HL-60 (cell line): ENCODE measurements around the gene TTC33.
A peak's percentile ranks its signal among the peaks of the same experiment; 100 is the strongest.

Experiments used
- DNase-seq, 2 experiments: peaks; one replicate each; pipeline ENCODE4 v3.0.0-alpha.2; 2010 to 2020; ENCODE audit warnings: low read depth in 1 of 2, low spot score in 1 of 2
- H3K27ac ChIP-seq: fragments of 250-450 bp; sonication (Bioruptor Pico); replicated peaks from 2 replicates; pipeline ENCODE4 v1.5.1; 2020; ENCODE audit warnings: mild to moderate bottlenecking, moderate library complexity
- H3K27me3 ChIP-seq: fragments of 250-450 bp; sonication (Bioruptor Pico); 2 replicates; pipeline ENCODE4 v1.5.1; 2021; ENCODE audit warnings: mild to moderate bottlenecking, moderate library complexity; ENCODE audit not compliant: insufficient read depth, poor library complexity, severe bottlenecking
- H3K4me3 ChIP-seq: replicated peaks from 2 replicates; pipeline ENCODE4 v1.5.1; 2011; ENCODE audit warnings: mild to moderate bottlenecking, control low read depth, low read length; ENCODE audit not compliant: insufficient read depth
- GABPA ChIP-seq: IDR thresholded peaks from 2 replicates; pipeline ENCODE4 v1.6.1; 2012; ENCODE audit warnings: low read depth
- POLR2AphosphoS5 ChIP-seq: IDR thresholded peaks from 2 replicates; pipeline ENCODE4 v1.6.1; 2012; ENCODE audit warnings: low read depth
- SPI1 ChIP-seq: IDR thresholded peaks from 2 replicates; pipeline ENCODE4 v1.6.1; 2012; ENCODE audit warnings: low read depth, mild to moderate bottlenecking, borderline replicate concordance
- TF ChIP-seq, protein P1 (sequence below): IDR thresholded peaks from 2 replicates; pipeline ENCODE4 v1.6.1; 2012; ENCODE audit warnings: low read depth; ENCODE audit not compliant: insufficient replicate concordance
- TF ChIP-seq, protein P2 (sequence below): IDR thresholded peaks from one replicate; pipeline ENCODE4 v1.5.1; 2011; ENCODE audit warnings: low read length, control low read depth, inconsistent platforms; ENCODE audit not compliant: insufficient read depth

Gene TTC33

GRCh38 chr5:40680741-40681362 lies 74.9 kb downstream of the TTC33 start:
- Histone ChIP-seq H3K27ac (peak overlapping the region; percentile 95), H3K27me3 (no peaks in the 10 kb centered on the region), H3K4me3 (peak overlapping the region; percentile 74)
- DNase-seq = peak in 1 of 2 experiments; percentile 50
- TF ChIP-seq, protein P1, sequence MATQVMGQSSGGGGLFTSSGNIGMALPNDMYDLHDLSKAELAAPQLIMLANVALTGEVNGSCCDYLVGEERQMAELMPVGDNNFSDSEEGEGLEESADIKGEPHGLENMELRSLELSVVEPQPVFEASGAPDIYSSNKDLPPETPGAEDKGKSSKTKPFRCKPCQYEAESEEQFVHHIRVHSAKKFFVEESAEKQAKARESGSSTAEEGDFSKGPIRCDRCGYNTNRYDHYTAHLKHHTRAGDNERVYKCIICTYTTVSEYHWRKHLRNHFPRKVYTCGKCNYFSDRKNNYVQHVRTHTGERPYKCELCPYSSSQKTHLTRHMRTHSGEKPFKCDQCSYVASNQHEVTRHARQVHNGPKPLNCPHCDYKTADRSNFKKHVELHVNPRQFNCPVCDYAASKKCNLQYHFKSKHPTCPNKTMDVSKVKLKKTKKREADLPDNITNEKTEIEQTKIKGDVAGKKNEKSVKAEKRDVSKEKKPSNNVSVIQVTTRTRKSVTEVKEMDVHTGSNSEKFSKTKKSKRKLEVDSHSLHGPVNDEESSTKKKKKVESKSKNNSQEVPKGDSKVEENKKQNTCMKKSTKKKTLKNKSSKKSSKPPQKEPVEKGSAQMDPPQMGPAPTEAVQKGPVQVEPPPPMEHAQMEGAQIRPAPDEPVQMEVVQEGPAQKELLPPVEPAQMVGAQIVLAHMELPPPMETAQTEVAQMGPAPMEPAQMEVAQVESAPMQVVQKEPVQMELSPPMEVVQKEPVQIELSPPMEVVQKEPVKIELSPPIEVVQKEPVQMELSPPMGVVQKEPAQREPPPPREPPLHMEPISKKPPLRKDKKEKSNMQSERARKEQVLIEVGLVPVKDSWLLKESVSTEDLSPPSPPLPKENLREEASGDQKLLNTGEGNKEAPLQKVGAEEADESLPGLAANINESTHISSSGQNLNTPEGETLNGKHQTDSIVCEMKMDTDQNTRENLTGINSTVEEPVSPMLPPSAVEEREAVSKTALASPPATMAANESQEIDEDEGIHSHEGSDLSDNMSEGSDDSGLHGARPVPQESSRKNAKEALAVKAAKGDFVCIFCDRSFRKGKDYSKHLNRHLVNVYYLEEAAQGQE = no peak
- TF ChIP-seq POLR2AphosphoS5 (no peak), GABPA (no peak), SPI1 (no peak)
- TF ChIP-seq, protein P2, sequence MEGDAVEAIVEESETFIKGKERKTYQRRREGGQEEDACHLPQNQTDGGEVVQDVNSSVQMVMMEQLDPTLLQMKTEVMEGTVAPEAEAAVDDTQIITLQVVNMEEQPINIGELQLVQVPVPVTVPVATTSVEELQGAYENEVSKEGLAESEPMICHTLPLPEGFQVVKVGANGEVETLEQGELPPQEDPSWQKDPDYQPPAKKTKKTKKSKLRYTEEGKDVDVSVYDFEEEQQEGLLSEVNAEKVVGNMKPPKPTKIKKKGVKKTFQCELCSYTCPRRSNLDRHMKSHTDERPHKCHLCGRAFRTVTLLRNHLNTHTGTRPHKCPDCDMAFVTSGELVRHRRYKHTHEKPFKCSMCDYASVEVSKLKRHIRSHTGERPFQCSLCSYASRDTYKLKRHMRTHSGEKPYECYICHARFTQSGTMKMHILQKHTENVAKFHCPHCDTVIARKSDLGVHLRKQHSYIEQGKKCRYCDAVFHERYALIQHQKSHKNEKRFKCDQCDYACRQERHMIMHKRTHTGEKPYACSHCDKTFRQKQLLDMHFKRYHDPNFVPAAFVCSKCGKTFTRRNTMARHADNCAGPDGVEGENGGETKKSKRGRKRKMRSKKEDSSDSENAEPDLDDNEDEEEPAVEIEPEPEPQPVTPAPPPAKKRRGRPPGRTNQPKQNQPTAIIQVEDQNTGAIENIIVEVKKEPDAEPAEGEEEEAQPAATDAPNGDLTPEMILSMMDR = no peak

GRCh38 chr5:40679913-40680681 lies 75.7 kb downstream of the TTC33 start, which contains the start of gene PTGER4:
TSS of gene PTGER4 (plus strand) at chr5:40679915. CDS start at chr5:40680994, 1,079 bp downstream.
- no peaks in the 10 kb centered on the region for H3K27me3 ChIP-seq
- TF ChIP-seq, protein P1 = no peak
- TF ChIP-seq POLR2AphosphoS5 = peak; percentile 79
- peak in 1 of 2 experiments; percentile 10 for DNase-seq

DNA sequence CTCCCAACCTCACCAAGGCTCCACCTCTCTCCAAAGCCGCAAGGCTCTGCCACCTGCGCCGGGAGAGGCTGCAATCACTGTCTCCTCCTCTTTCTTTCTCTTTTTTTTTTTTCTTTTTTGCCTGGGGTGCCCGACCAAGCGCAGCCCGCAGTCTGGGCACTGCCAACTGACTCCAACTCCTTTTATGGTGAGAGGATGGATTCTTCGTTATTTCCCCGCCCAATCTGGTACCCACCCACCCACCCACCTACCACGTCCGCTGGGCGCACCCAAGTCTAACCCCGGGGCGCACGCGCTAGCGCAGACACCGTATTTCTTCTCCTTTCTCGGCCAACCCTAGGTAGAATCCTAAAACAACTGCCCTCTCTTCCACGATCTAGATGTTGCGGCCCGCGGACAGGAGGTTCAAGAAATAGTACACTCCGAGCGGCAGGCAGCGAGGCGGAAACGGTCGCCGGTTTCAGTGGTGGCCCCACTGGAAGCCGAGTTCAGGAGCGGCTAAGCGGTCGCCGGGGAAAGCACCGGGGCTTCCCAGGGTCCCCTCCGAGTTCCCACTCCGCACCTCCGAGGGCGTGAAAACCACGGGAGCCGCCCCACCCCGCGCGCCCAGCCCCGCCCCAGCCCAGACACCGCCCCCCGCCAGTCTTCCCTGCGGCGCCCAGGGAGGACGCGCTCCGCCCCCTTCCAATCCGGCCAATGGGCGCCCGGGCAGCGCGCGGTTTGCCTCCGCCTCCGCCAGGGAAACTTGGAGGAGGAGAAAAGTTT lies 76.4 kb downstream of the TTC33 start:
- TF ChIP-seq POLR2AphosphoS5 (peak; percentile 74), GABPA (no peak)
- no peaks in the 10 kb centered on the region for H3K27me3 ChIP-seq
- DNase-seq = peak; percentile 63 to 95
- H3K4me3 ChIP-seq = peak overlapping the region; percentile 74
- peak overlapping the region; percentile 95 for H3K27ac ChIP-seq

More at GRCh38 chr5:40679913-40680681, 75.7 kb downstream of the TTC33 start, which contains the start of gene PTGER4:
- peak within 1 kb of the TSS; percentile 95 for H3K27ac ChIP-seq
- peak within 1 kb of the TSS; percentile 74 for H3K4me3 ChIP-seq

- Histone ChIP-seq H3K27me3 (no peaks in the 10 kb centered on the region), H3K27ac (peak overlapping the region; percentile 95), H3K4me3 (peak overlapping the region; percentile 74)
- TF ChIP-seq, protein P1 = no peak
- no peak for TF ChIP-seq GABPA
- no peak for TF ChIP-seq SPI1
- TF ChIP-seq, protein P2 = no peak
- no peak for TF ChIP-seq POLR2AphosphoS5
- DNase-seq = no peak
Observed at GRCh38 chr5:40678460-40679147, 77.2 kb downstream of the TTC33 start.
